ENCODE results near the gene SPEM3. TPM values are rescaled to one million over a fixed set of nuclear protein-coding genes. Genes with fewer than 3 reads are reported as not detected.
A peak's percentile ranks its signal among the peaks of the same experiment; 100 is the strongest.
"Not testable (repeated sequence)": the region's sequence is repeated elsewhere in the genome, so short reads cannot be mapped to it uniquely, and the experiment has no call there.

The SPEM3 gene
- total and polyA plus RNA-seq, 8 donors, result not detected

GRCh38 chr17:7479213-7480088 is 50.8 kb downstream of the SPEM3 start, which contains the start of gene ZBTB4:
ZBTB4 (minus strand) TSS chr17:7479631; CDS start chr17:7466801, 12,830 bp downstream.
- no peak for TF ChIP-seq CTCF (IDR thresholded peaks at IDR 0.05)
- Histone ChIP-seq H3K9me3 (no peaks in the 10 kb centered on the region), H3K27ac (peak within 1 kb of the TSS; percentile 93 to 100), H3K27me3 (no peaks in the 10 kb centered on the region), H3K4me3 (peak within 1 kb of the TSS; percentile 78 to 86), H3K36me3 (no peaks in the 10 kb centered on the region), H3K4me1 (peaks cover 35 to 60% of the 10 kb centered on the region in 2 donors)
- ATAC-seq (peak; percentile 1), DNase-seq (peak; percentile 45 to 89 (median 56))
- intact Hi-C loops (cut with DNase I), result no loop called here

- Histone ChIP-seq H3K4me3 (peak overlapping the region; percentile 78 to 86), H3K4me1 (peaks cover 34 to 56% of the 10 kb centered on the region in 2 donors), H3K27me3 (no peaks in the 10 kb centered on the region), H3K27ac (peak overlapping the region; percentile 93 to 100), H3K9me3 (no peaks in the 10 kb centered on the region), H3K36me3 (no peaks in the 10 kb centered on the region)
- intact Hi-C loops (cut with DNase I), result no loop called here
- DNase-seq (no peak), ATAC-seq (no peak)
- no peak for TF ChIP-seq CTCF (IDR thresholded peaks at IDR 0.05)
These were observed 51.4 kb downstream of the SPEM3 start for GRCh38 chr17:7480089-7480384.

- H3K4me3 ChIP-seq, result peak within 1 kb of the TSS in 1 of 2 donors; percentile 86
- H3K27ac ChIP-seq, result peak within 1 kb of the TSS; percentile 93 to 100
- ATAC-seq; H3K27me3 ChIP-seq; H3K36me3 ChIP-seq; H3K9me3 ChIP-seq; intact Hi-C loops (cut with DNase I): not testable (repeated sequence)
- peaks cover 28 to 56% of the 10 kb centered on the region in 2 donors for H3K4me1 ChIP-seq
- DNase-seq, result peak in 1 of 4 donors; percentile 21
These were observed 52.6 kb downstream of the SPEM3 start, which contains the start of gene SLC35G6 for GRCh38 chr17:7481275-7481674. SLC35G6 (plus strand) TSS chr17:7481446; CDS start chr17:7481517, 71 bp downstream.

DNA sequence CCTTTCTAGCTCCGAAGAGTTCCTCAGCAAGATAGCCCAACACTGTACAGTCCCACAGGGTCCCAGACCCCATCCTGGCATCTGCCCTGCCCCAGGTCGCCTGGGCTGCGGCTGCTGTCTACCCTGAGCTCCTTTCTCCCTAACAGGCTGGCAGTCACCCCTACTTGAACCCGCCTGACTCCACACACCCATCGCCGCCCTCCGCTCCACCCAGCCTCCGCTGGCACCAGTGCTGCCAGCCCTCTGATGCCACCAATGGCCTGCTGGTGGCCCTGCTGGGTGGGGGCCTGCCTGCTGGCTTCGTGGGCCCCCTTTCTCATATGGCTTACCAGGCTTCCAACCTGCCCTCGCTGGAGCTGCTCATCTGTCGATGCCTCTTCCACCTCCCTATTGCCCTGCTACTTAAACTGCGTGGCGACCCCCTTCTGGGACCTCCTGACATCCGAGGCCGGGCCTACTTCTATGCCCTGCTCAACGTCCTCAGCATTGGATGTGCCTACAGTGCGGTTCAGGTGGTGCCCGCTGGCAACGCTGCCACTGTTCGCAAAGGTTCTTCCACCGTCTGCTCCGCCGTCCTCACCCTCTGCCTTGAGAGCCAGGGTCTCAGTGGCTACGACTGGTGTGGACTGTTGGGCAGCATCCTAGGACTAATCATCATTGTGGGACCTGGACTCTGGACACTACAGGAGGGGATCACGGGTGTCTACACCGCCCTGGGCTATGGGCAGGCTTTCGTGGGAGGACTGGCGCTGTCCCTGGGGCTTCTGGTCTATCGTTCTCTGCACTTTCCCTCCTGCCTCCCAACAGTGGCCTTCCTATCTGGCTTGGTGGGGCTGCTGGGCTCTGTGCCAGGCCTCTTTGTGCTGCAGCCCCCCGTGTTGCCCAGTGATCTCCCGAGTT is 53.4 kb downstream of the SPEM3 start:
- Histone ChIP-seq H3K4me1 (peaks cover 28 to 56% of the 10 kb centered on the region in 2 donors), H3K27ac (peak overlapping the region in 1 of 2 donors; percentile 98)
- H3K9me3 ChIP-seq; ATAC-seq; H3K36me3 ChIP-seq; H3K4me3 ChIP-seq; H3K27me3 ChIP-seq; intact Hi-C loops (cut with DNase I); DNase-seq: not testable (repeated sequence)

Other genes starting within 250 kb of the SPEM3 start
Only the 30 nearest of the 39 such genes appear.
- gene CTDNEP1, start 177.1 kb upstream of the SPEM3 start, total RNA-seq, result 100 to 1,000 TPM; 134 to 171 TPM
- 100 to 1,000 TPM; 133 to 154 (median 146) TPM for gene CTDNEP1, start 177.1 kb upstream of the SPEM3 start, polyA plus RNA-seq (ENCODE audit: insufficient read length in 6 of 6)
- 10 to 100 TPM; 26.5 to 46.6 TPM for gene ELP5, start 176.6 kb upstream of the SPEM3 start, total RNA-seq
- 10 to 100 TPM; 36.6 to 49.7 (median 42.9) TPM for gene ELP5, start 176.6 kb upstream of the SPEM3 start, polyA plus RNA-seq (ENCODE audit: insufficient read length in 6 of 6)
- 100 to 1,000 TPM; 187 to 197 TPM for gene CLDN7, start 166.4 kb upstream of the SPEM3 start, total RNA-seq
- gene CLDN7, start 166.4 kb upstream of the SPEM3 start, polyA plus RNA-seq (ENCODE audit: insufficient read length in 6 of 6), result 10 to 100 TPM; 26.0 to 37.0 (median 34.8) TPM
- gene SLC2A4, start 147.1 kb upstream of the SPEM3 start, total RNA-seq, result under 1 TPM; 0.60 to 0.85 TPM
- 1 to 10 TPM in 4 of 6 donors, under 1 TPM in 2; 0.93 to 1.5 (median 1.3) TPM for gene SLC2A4, start 147.1 kb upstream of the SPEM3 start, polyA plus RNA-seq (ENCODE audit: insufficient read length in 6 of 6)
- under 1 TPM; 0.37 to 0.67 TPM for gene YBX2, start 134.2 kb upstream of the SPEM3 start, total RNA-seq
- gene YBX2, start 134.2 kb upstream of the SPEM3 start, polyA plus RNA-seq (ENCODE audit: insufficient read length in 6 of 6), result 1 to 10 TPM; 1.3 to 2.5 (median 1.6) TPM
- 100 to 1,000 TPM; 307 to 622 TPM for gene EIF5A, start 121.2 kb upstream of the SPEM3 start, total RNA-seq
- 100 to 1,000 TPM; 213 to 323 (median 262) TPM for gene EIF5A, start 121.2 kb upstream of the SPEM3 start, polyA plus RNA-seq (ENCODE audit: insufficient read length in 6 of 6)
- 10 to 100 TPM; 48.2 to 54.9 TPM for gene GPS2, start 113.5 kb upstream of the SPEM3 start, total RNA-seq
- 100 to 1,000 TPM in 1 of 6 donors, 10 to 100 TPM in 5; 73.0 to 102 (median 81.9) TPM for gene GPS2, start 113.5 kb upstream of the SPEM3 start, polyA plus RNA-seq (ENCODE audit: insufficient read length in 6 of 6)
- 10 to 100 TPM; 27.8 to 35.2 TPM for gene NEURL4, start 99.5 kb upstream of the SPEM3 start, total RNA-seq
- 10 to 100 TPM; 22.2 to 36.8 (median 27.9) TPM for gene NEURL4, start 99.5 kb upstream of the SPEM3 start, polyA plus RNA-seq (ENCODE audit: insufficient read length in 6 of 6)
- gene ACAP1, start 92.3 kb upstream of the SPEM3 start, total RNA-seq, result 10 to 100 TPM in 1 of 2 donors, 1 to 10 TPM in 1; 9.9 to 51.4 TPM
- 10 to 100 TPM in 2 of 6 donors, 1 to 10 TPM in 4; 6.7 to 11.3 (median 8.1) TPM for gene ACAP1, start 92.3 kb upstream of the SPEM3 start, polyA plus RNA-seq (ENCODE audit: insufficient read length in 6 of 6)
- 10 to 100 TPM; 10.3 to 10.7 TPM for gene KCTD11, start 76.7 kb upstream of the SPEM3 start, total RNA-seq
- 10 to 100 TPM in 3 of 6 donors, 1 to 10 TPM in 3; 8.3 to 13.1 (median 9.9) TPM for gene KCTD11, start 76.7 kb upstream of the SPEM3 start, polyA plus RNA-seq (ENCODE audit: insufficient read length in 6 of 6)
- not detected for gene TMEM95, start 73.7 kb upstream of the SPEM3 start, total RNA-seq
- gene TMEM95, start 73.7 kb upstream of the SPEM3 start, polyA plus RNA-seq (ENCODE audit: insufficient read length in 6 of 6), result not detected
- gene TNK1, start 47.8 kb upstream of the SPEM3 start, total RNA-seq, result 1 to 10 TPM; 6.1 to 6.4 TPM
- gene TNK1, start 47.8 kb upstream of the SPEM3 start, polyA plus RNA-seq (ENCODE audit: insufficient read length in 6 of 6), result 1 to 10 TPM; 5.3 to 8.7 (median 6.4) TPM
- 10 to 100 TPM; 42.0 to 42.7 TPM for gene PLSCR3, start 34.3 kb upstream of the SPEM3 start, total RNA-seq
- 10 to 100 TPM; 46.0 to 62.5 (median 57.7) TPM for gene PLSCR3, start 34.3 kb upstream of the SPEM3 start, polyA plus RNA-seq (ENCODE audit: insufficient read length in 6 of 6)
- gene TMEM256, start 24.8 kb upstream of the SPEM3 start, total RNA-seq, result 10 to 100 TPM; 50.7 to 56.0 TPM
- gene TMEM256, start 24.8 kb upstream of the SPEM3 start, polyA plus RNA-seq (ENCODE audit: insufficient read length in 6 of 6), result 10 to 100 TPM; 70.7 to 75.7 (median 72.5) TPM
- 10 to 100 TPM; 14.8 to 20.1 TPM for gene NLGN2, start 21.0 kb upstream of the SPEM3 start, total RNA-seq
- 10 to 100 TPM; 25.3 to 34.4 (median 30.1) TPM for gene NLGN2, start 21.0 kb upstream of the SPEM3 start, polyA plus RNA-seq (ENCODE audit: insufficient read length in 6 of 6)
- not detected for gene SPEM1, start 8.5 kb upstream of the SPEM3 start, total RNA-seq
- not detected for gene SPEM1, start 8.5 kb upstream of the SPEM3 start, polyA plus RNA-seq (ENCODE audit: insufficient read length in 6 of 6)
- not detected for gene SPEM2, start 3.2 kb upstream of the SPEM3 start, total RNA-seq
- gene SPEM2, start 3.2 kb upstream of the SPEM3 start, polyA plus RNA-seq (ENCODE audit: insufficient read length in 6 of 6), result not detected
- 1 to 10 TPM; 7.2 to 9.6 TPM for gene TMEM102, start 6.6 kb downstream of the SPEM3 start, total RNA-seq
- 1 to 10 TPM; 2.1 to 3.3 (median 2.6) TPM for gene TMEM102, start 6.6 kb downstream of the SPEM3 start, polyA plus RNA-seq (ENCODE audit: insufficient read length in 6 of 6)
- 1 to 10 TPM in 1 of 2 donors, under 1 TPM in 1; 0.97 to 1.7 TPM for gene FGF11, start 10.7 kb downstream of the SPEM3 start, total RNA-seq
- 1 to 10 TPM; 1.7 to 2.8 (median 2.3) TPM for gene FGF11, start 10.7 kb downstream of the SPEM3 start, polyA plus RNA-seq (ENCODE audit: insufficient read length in 6 of 6)
- gene CHRNB1, start 16.2 kb downstream of the SPEM3 start, total RNA-seq, result 10 to 100 TPM; 10.6 to 12.1 TPM
- gene CHRNB1, start 16.2 kb downstream of the SPEM3 start, polyA plus RNA-seq (ENCODE audit: insufficient read length in 6 of 6), result 10 to 100 TPM in 2 of 6 donors, 1 to 10 TPM in 4; 7.0 to 10.3 (median 9.6) TPM
- gene ZBTB4, start 50.8 kb downstream of the SPEM3 start, total RNA-seq, result 10 to 100 TPM; 46.2 to 63.2 TPM
- gene ZBTB4, start 50.8 kb downstream of the SPEM3 start, polyA plus RNA-seq (ENCODE audit: insufficient read length in 6 of 6), result 10 to 100 TPM; 39.7 to 49.7 (median 42.8) TPM
- not detected for gene SLC35G6, start 52.6 kb downstream of the SPEM3 start, total RNA-seq
- under 1 TPM; 0.17 to 0.35 (median 0.35) TPM for gene SLC35G6, start 52.6 kb downstream of the SPEM3 start, polyA plus RNA-seq (ENCODE audit: insufficient read length in 6 of 6)
- gene POLR2A, start 55.5 kb downstream of the SPEM3 start, total RNA-seq, result 100 to 1,000 TPM in 1 of 2 donors, 10 to 100 TPM in 1; 90.8 to 116 TPM
- 100 to 1,000 TPM in 4 of 6 donors, 10 to 100 TPM in 2; 97.2 to 118 (median 109) TPM for gene POLR2A, start 55.5 kb downstream of the SPEM3 start, polyA plus RNA-seq (ENCODE audit: insufficient read length in 6 of 6)
- 10 to 100 TPM; 48.5 to 50.5 TPM for gene TNFSF12, start 120.2 kb downstream of the SPEM3 start, total RNA-seq
- gene TNFSF12, start 120.2 kb downstream of the SPEM3 start, polyA plus RNA-seq (ENCODE audit: insufficient read length in 6 of 6), result 10 to 100 TPM; 23.6 to 30.7 (median 28.4) TPM
- 10 to 100 TPM; 79.2 to 87.4 TPM for gene TNFSF13, start 129.9 kb downstream of the SPEM3 start, total RNA-seq
- 10 to 100 TPM; 13.5 to 21.9 (median 19.8) TPM for gene TNFSF13, start 129.9 kb downstream of the SPEM3 start, polyA plus RNA-seq (ENCODE audit: insufficient read length in 6 of 6)
- gene SENP3, start 133.1 kb downstream of the SPEM3 start, total RNA-seq, result 10 to 100 TPM; 43.5 to 48.6 TPM
- 10 to 100 TPM; 61.9 to 72.5 (median 69.5) TPM for gene SENP3, start 133.1 kb downstream of the SPEM3 start, polyA plus RNA-seq (ENCODE audit: insufficient read length in 6 of 6)
- 100 to 1,000 TPM; 305 to 427 TPM for gene CD68, start 150.8 kb downstream of the SPEM3 start, total RNA-seq
- 10 to 100 TPM; 23.1 to 35.7 (median 30.5) TPM for gene CD68, start 150.8 kb downstream of the SPEM3 start, polyA plus RNA-seq (ENCODE audit: insufficient read length in 6 of 6)
- 10 to 100 TPM; 81.4 to 87.5 TPM for gene MPDU1, start 155.0 kb downstream of the SPEM3 start, total RNA-seq
- 10 to 100 TPM; 77.8 to 96.1 (median 85.8) TPM for gene MPDU1, start 155.0 kb downstream of the SPEM3 start, polyA plus RNA-seq (ENCODE audit: insufficient read length in 6 of 6)
- under 1 TPM in 1 of 2 donors, not detected in 1; 0.31 TPM for gene SOX15, start 161.2 kb downstream of the SPEM3 start, total RNA-seq
- 1 to 10 TPM; 1.5 to 2.0 (median 1.9) TPM for gene SOX15, start 161.2 kb downstream of the SPEM3 start, polyA plus RNA-seq (ENCODE audit: insufficient read length in 6 of 6)
- 10 to 100 TPM; 30.6 to 34.6 TPM for gene FXR2, start 186.0 kb downstream of the SPEM3 start, total RNA-seq
- 10 to 100 TPM; 35.9 to 47.5 (median 40.5) TPM for gene FXR2, start 186.0 kb downstream of the SPEM3 start, polyA plus RNA-seq (ENCODE audit: insufficient read length in 6 of 6)

Data from left lung (tissue), 10 donors.